ENCODE measurements around the gene SPDYE1. TPM values are rescaled to one million over a fixed set of nuclear protein-coding genes. Genes with fewer than 3 reads are reported as not detected.
"Not testable (repeated sequence)": the region's sequence is repeated elsewhere in the genome, so short reads cannot be mapped to it uniquely, and the experiment has no call there.

The SPDYE1 gene
- total and polyA plus RNA-seq, 11 donors: 0.13 TPM; not detected in 10

- 89 to 91% (median 90%) methylated on average over 11 to 12 of the region's 13 CpGs for WGBS, 4 donors
- H3K9me3 ChIP-seq; ATAC-seq; H3K27ac ChIP-seq; H3K4me1 ChIP-seq; H3K27me3 ChIP-seq; intact Hi-C loops (cut with DNase I); H3K36me3 ChIP-seq; H3K4me3 ChIP-seq: not testable (repeated sequence)
- peak in 1 of 5 donors; percentile 18 for DNase-seq
Measured at GRCh38 chr7:44031319-44031718, 33.6 kb downstream of the SPDYE1 start.

- H3K36me3 ChIP-seq; ATAC-seq; H3K4me1 ChIP-seq; intact Hi-C loops (cut with DNase I); H3K27me3 ChIP-seq; H3K4me3 ChIP-seq; H3K9me3 ChIP-seq; H3K27ac ChIP-seq: not testable (repeated sequence)
- DNase-seq: peak in 1 of 5 donors; percentile 42
- 82 to 91% (median 86%) methylated on average over 6 of the region's 6 CpGs for WGBS, 4 donors
Measured at GRCh38 chr7:44032031-44032430, 34.3 kb downstream of the SPDYE1 start.

- H3K27me3 ChIP-seq, H3K27ac ChIP-seq: not testable (repeated sequence)
- WGBS, 4 donors: 88 to 92% (median 91%) methylated on average over 11 to 18 of the region's 18 CpGs
Measured at GRCh38 chr7:44033971-44034844, 36.5 kb downstream of the SPDYE1 start.

GRCh38 chr7:44036364-44036763 lies 38.7 kb downstream of the SPDYE1 start:
- ATAC-seq; H3K36me3 ChIP-seq; intact Hi-C loops (cut with DNase I); H3K4me1 ChIP-seq; H3K27ac ChIP-seq; H3K27me3 ChIP-seq; DNase-seq; H3K9me3 ChIP-seq; H3K4me3 ChIP-seq: not testable (repeated sequence)
- 60 to 78% (median 67%) methylated on average over 8 to 10 of the region's 10 CpGs for WGBS, 4 donors

More at GRCh38 chr7:44033971-44034844, 36.5 kb downstream of the SPDYE1 start:
- ATAC-seq; DNase-seq; intact Hi-C loops (cut with DNase I); H3K4me3 ChIP-seq; H3K9me3 ChIP-seq; H3K4me1 ChIP-seq; H3K36me3 ChIP-seq: not testable (repeated sequence)

GRCh38 chr7:44037951-44038350 lies 40.3 kb downstream of the SPDYE1 start:
- ATAC-seq; DNase-seq; H3K36me3 ChIP-seq; H3K27me3 ChIP-seq; H3K27ac ChIP-seq; H3K9me3 ChIP-seq; intact Hi-C loops (cut with DNase I); H3K4me1 ChIP-seq; H3K4me3 ChIP-seq: not testable (repeated sequence)
- 62 to 86% (median 78%) methylated on average over 2 of the region's 2 CpGs for WGBS, 4 donors

- H3K27me3 ChIP-seq; DNase-seq; H3K27ac ChIP-seq; H3K4me3 ChIP-seq; H3K9me3 ChIP-seq; ATAC-seq; H3K36me3 ChIP-seq; intact Hi-C loops (cut with DNase I): not testable (repeated sequence)
- peaks cover 0 to 11% (median 2%) of the 10 kb centered on the region in 12 donors for H3K4me1 ChIP-seq
- WGBS, 4 donors: 58 to 80% (median 63%) methylated on average over 2 to 6 of the region's 12 CpGs; no CpG with 5 or more reads in 1 of the 4 donors
Measured at GRCh38 chr7:44038553-44038952, 40.9 kb downstream of the SPDYE1 start.

GRCh38 chr7:44038961-44039558 lies 41.4 kb downstream of the SPDYE1 start:
- H3K27me3 ChIP-seq; H3K9me3 ChIP-seq; intact Hi-C loops (cut with DNase I); H3K36me3 ChIP-seq: not testable (repeated sequence)
- H3K4me1 ChIP-seq: peaks cover 0 to 16% (median 7%) of the 10 kb centered on the region in 12 donors
- WGBS, 4 donors: 2 to 9% (median 6%) methylated on average over 10 to 20 of the region's 26 CpGs
- ATAC-seq: peak; percentile 94 to 96 (median 95)
- peak overlapping the region in 10 of 12 donors; percentile 27 to 52 (median 39) for H3K4me3 ChIP-seq
- TF ChIP-seq POLR2A (IDR thresholded peaks at IDR 0.05): peak in 1 of 2 donors; percentile 18
- DNase-seq: peak; percentile 92 to 97 (median 96)
- peak overlapping the region in 9 of 12 donors; percentile 34 to 83 (median 59) for H3K27ac ChIP-seq

- ATAC-seq; H3K27me3 ChIP-seq; H3K36me3 ChIP-seq; H3K9me3 ChIP-seq; intact Hi-C loops (cut with DNase I): not testable (repeated sequence)
- WGBS, 4 donors: 17 to 35% methylated on average over 11 to 18 of the region's 40 CpGs; no CpG with 5 or more reads in 2 of the 4 donors
- DNase-seq: peak in 1 of 5 donors; percentile 17
- H3K4me1 ChIP-seq: peaks cover 0 to 21% (median 8%) of the 10 kb centered on the region in 12 donors
- peak overlapping the region; percentile 6 to 50 (median 38) for H3K4me3 ChIP-seq
- H3K27ac ChIP-seq: peak overlapping the region in 3 of 12 donors; percentile 29 to 64 (median 63)
Measured at GRCh38 chr7:44039800-44040492, 42.2 kb downstream of the SPDYE1 start.
